HG02571 (cell line): ENCODE results near the gene MDFIC.

Experiments used
- ATAC-seq: cut with Tn5 transposase; IDR thresholded peaks from one replicate; pipeline ENCODE4 v1.9.1; 2021; ENCODE audit warnings: mild to moderate bottlenecking, moderate library complexity; ENCODE audit not compliant: unreplicated experiment

The MDFIC gene

GRCh38 chr7:114949231-114949630 lies 27.3 kb downstream of the MDFIC start:
- no peak for ATAC-seq

- no peak for ATAC-seq
Measured at GRCh38 chr7:114952296-114952695, 30.4 kb downstream of the MDFIC start.

DNA sequence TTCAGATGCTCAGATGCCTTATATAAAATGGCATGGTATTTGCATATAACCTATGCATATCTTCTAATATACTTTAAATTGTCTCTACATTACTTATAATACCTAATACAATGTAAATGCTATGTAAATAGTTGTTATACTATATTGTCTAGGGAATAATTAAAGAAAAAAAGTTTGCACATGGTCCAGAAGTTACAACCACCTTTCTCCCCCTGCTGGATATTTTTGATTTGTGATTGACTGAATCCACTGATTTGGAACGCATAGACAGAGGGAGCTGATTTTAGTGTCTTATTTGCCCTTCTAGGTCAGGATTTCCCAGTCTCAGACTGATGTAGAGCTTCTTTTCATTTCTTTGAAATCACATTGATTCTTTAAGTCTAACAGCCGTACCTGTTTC lies 31.8 kb downstream of the MDFIC start:
- no peak for ATAC-seq

DNA sequence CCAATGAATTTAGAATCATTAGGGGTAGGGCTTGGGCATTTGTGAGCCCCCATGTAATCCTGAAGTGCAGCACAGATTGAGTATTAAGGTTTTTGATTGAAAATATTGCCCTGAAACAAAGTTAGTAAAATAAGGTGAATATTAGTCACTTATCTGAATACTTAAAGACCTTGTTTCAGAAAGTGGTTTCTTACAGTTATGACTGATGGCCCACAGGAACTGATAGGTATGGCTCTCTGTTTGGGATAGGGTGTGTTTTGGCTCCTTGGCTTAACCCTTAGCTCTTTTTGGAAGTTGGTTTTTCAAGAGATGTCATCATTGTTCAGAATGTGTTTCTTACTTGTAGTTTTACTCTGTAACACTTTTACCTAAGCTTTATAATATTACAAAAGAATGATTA lies 34.8 kb downstream of the MDFIC start:
- ATAC-seq = peak; percentile 34

GRCh38 chr7:114957444-114957843 lies 35.5 kb downstream of the MDFIC start:
- no peak for ATAC-seq

DNA sequence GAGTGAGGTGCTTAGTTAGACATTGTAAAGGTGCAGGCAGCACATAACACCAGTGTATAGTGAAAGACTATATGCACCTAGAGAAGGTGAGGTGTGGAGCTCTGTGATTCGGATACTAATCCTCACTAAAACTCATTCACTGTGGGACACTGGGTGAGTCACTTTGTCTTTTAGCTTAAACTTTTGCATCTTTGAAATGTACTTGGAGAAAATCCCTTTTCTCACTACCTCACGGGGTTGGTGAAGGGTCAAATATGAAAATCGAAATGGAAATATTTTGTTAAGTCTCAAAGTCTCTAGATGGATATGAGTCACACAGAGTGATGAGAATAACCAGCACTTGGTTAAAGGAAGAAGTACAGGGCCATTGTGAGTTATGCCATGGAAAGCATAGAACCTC lies 38.0 kb downstream of the MDFIC start:
- ATAC-seq = peak; percentile 78

DNA sequence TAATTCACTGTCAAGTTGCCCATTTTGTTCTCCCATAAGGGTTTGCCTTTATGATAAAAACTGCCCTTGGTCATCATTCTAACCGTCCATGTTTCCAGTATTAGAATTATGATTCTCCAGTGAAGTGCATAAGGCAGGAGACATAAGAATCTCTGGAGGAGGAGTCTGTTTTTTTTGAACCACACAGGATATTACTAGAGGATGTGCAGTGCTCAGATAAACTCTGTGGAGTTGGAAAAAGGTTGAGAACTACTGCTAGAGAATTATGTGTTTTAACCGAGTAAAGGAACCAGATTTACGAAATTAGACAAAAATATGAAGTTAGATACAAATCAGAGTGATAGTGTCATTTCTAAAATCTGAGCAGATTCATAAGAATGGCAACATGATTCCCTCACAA lies 40.5 kb downstream of the MDFIC start:
- no peak for ATAC-seq

- ATAC-seq = no peak
Measured at GRCh38 chr7:114966156-114966555, 44.3 kb downstream of the MDFIC start.

GRCh38 chr7:114969096-114969495 lies 47.2 kb downstream of the MDFIC start:
- no peak for ATAC-seq

GRCh38 chr7:114970308-114970707 lies 48.4 kb downstream of the MDFIC start:
- no peak for ATAC-seq

DNA sequence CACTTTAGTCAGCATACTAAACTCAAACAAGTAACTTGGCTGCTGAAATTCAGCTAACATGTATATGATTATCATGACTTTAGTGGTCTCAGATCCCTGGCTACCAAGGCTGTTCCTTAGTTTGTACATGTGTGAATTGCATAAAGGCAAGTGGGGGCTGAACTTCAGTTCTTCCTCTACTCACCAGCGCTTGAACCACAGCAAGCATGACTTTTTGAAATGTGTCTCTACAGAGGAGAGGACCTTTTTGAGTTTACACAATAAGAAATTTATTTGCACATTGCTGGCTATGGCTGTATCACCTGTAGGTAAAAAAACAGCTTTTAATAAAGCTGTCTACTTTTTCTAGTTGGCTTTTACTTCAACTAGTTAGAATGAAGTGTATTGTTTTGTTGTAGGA lies 48.8 kb downstream of the MDFIC start:
- ATAC-seq = no peak

- no peak for ATAC-seq
Measured at GRCh38 chr7:114972567-114972966, 50.7 kb downstream of the MDFIC start.

DNA sequence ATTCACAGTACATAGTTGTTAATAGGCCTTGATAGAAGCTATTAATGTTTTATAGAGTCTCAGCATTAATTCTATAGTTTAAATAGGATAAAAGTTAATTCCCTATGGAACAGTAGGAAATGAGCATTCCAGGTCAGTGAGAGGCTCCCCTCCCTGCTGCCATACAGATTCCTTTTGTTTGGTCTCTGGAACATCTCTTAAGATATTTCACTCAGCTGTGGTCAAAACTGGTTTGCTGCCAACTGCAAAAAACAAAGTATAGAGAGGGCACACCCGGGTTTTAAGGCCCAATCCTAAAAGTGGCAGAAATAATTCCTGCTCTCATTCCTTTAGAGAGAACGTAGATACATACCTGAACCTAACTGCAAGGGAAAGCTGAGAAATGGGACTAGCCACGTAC lies 51.3 kb downstream of the MDFIC start:
- ATAC-seq = no peak

- no peak for ATAC-seq
Measured at GRCh38 chr7:114975401-114975800, 53.5 kb downstream of the MDFIC start.

GRCh38 chr7:114976666-114977065 lies 54.8 kb downstream of the MDFIC start:
- no peak for ATAC-seq

DNA sequence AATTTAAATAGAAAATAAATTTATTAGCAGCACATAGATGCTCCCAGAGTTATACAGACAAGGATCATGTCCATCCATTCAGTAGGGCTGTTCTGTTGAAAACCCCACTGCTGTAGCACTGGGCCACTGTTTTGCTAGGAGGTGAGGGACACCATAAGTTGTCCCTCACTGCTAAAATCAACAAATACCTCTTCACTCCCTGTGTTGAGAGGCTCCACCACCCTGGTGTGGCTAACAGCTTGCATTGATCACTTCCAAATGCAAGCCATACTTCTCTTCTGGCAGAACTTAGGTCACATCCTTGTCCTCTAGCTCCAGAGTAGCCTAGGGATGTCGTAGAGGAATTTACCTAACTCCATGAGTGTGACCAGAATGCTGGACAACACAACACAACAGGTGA lies 55.4 kb downstream of the MDFIC start:
- no peak for ATAC-seq

GRCh38 chr7:114979388-114979787 lies 57.5 kb downstream of the MDFIC start:
- ATAC-seq = no peak

DNA sequence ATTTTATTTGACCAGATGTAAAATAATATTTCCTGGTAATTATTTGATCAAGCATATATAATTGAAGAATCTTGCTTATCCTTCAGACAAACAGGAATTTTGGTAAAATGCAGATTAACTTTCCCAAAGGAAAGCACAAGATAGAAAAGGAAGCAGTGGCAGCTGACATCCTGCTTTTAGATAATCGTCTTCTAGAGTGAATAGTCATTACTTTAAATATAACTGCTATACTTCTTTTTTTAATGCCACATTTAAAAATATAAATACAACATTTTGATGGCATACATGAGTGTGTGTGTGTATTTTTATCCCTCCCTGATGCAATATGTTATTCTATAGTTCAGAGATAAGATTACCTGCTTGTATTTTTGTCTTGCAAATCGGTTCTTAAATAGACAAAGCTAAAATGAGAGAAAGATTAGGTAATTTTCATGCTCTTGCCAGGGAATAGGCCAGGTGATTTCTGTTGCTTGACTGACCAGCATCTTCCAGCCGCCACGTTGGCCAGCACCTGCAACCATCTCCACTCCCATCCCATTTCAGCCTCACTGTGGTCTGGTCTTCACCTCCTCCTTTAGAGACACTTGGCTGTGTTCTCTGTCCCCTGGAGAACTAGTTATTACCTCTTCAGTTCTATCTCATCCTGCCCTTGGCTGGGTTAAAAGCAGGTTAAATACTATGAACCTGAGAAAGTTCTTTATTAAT lies 58.1 kb downstream of the MDFIC start:
- ATAC-seq = no peak

GRCh38 chr7:114981323-114981722 lies 59.4 kb downstream of the MDFIC start:
- no peak for ATAC-seq

DNA sequence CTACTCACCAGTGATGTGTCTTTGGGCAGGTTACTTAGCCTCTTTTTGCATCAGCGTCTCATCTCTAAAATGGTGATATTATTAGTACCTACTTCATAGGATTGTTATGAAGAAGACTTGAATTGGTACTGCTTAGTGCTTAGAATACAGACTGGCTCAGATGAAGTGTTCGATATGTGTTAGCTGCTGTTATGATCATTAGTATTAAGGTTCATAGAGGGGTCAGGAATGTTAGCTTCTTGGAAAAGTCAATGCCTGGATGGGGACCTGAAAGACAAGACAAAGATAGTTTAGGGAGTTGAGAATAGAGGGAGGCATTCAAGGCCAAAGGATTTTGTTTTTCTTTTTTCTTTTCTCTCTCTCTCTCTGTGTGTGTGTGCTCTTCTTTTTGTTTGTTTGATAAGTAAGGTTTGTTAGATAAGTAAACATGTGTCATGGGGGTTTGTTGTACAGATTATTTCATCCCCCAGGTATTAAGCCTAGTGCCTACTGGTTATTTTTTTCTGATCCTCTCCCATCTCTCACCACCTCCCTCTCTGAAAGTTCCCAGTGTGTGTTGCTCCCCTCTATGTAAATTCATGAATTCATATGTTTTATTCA lies 63.3 kb downstream of the MDFIC start:
- no peak for ATAC-seq

DNA sequence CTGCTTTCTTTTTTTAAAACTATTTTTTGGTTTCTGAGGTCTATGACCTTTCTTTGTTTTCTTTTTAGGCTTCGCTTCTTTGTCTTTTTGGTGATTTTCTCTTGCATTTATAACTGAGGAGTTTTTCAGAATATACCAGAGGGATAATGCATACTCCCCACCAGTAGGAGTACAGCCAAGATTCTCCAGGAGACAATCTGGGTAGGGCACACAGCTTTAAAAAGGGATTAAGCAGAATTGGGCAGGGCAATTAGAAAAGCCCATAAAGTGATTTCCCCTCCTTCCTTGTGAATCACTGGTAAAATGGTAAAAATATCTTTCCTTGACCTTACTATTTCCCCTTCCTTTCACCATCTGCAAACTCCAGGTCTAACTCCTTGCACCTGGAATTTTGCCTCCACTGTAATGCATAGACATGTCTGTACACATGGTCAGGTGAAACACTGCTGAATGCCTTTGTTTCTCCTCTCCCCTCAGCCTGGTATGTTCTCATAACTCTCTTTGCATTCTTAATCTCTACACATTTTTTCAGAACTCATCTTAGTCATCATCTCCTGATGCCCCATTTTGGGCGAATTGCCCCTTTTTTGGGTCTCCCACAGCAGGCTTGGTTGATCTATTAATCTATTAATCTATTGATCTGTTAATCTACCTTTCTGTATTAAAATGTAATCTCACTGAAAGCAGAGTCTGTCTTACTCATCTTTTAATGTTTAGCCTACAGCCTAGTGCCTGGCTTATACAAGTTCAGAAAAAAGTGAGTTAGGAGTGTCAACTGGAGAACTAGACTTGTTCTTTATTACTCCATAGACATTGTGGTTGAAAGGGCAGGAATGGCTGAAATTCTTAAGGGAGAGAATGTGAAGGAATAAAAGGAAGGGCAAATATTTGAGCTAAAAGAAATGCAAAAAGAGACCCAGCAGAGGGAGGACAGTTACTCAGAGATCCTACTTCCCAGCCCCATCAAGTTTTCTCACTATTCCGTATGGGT lies 64.6 kb downstream of the MDFIC start:
- no peak for ATAC-seq

- no peak for ATAC-seq
Measured at GRCh38 chr7:114988026-114988425, 66.1 kb downstream of the MDFIC start.
